Hair follicle dermal papilla cell (primary cell): ENCODE data around the gene L1TD1. TPM values are rescaled to one million over a fixed set of nuclear protein-coding genes. Genes with fewer than 3 reads are reported as not detected.

Source experiments
- total RNA-seq: library from RNA; depleted of rRNA; stranded (reverse); fragments of >200 nt; gene quantifications from 2 replicates; pipeline ENCODE4 v1.2.3, GENCODE V29; 2012

L1TD1 gene, protein sequence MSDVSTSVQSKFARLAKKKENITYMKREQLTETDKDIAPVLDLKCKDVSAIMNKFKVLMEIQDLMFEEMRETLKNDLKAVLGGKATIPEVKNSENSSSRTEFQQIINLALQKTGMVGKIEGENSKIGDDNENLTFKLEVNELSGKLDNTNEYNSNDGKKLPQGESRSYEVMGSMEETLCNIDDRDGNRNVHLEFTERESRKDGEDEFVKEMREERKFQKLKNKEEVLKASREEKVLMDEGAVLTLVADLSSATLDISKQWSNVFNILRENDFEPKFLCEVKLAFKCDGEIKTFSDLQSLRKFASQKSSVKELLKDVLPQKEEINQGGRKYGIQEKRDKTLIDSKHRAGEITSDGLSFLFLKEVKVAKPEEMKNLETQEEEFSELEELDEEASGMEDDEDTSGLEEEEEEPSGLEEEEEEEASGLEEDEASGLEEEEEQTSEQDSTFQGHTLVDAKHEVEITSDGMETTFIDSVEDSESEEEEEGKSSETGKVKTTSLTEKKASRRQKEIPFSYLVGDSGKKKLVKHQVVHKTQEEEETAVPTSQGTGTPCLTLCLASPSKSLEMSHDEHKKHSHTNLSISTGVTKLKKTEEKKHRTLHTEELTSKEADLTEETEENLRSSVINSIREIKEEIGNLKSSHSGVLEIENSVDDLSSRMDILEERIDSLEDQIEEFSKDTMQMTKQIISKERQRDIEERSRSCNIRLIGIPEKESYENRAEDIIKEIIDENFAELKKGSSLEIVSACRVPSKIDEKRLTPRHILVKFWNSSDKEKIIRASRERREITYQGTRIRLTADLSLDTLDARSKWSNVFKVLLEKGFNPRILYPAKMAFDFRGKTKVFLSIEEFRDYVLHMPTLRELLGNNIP
- 0.97 and 1.7 TPM in 2 replicates for total RNA-seq

DNA sequence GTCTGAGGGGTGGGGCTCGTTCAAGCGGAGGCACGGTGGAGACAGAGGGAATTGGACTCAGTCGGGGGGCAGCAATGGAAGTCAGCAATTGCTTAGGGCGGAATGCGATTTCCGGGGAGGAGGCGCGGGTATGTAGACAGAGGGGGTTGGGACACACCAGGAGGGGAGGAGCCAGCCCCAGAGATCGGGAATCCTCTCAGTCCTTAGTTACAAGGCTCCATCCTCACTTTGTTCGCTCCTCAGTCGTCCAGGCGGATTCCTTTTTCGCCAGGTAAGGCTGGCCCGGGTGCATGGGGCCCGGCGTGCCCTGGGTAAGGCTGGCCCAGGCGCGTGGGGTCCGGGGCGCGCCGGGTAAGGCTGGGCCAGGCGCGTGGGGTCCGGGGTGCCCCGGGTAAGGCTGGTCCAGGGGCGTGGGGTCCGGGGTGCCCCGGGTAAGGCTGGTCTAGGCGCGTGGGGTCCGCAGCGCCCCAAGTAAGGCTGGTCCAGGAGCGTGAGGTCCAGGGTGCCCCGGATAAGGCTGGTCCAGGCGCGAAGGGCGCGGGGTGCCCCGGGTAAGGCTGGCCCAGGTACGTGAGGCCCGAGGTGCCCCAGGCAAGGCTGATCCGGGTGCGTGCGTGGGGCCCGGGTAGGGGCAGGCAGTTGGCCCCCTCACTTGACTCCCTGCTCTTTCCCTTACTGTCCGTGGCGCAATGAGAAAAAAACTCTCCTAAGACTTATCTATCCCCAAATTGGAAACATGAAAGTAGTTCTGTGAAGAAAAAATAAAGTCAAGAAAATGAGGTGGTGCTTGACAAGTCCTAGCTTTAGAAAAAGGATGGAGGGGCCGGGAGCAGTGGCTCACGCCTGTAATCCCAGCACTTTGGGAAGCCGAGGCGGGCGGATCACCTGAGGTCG, at the start of gene L1TD1:
Gene L1TD1, plus strand, starts transcription at position 199 of the 894 bp plus-strand sequence. CDS start 11,780 bp downstream, outside the sequence.

Other genes with a start within 250 kb of the L1TD1 start
- gene KANK4, start 124.6 kb downstream of the L1TD1 start, total RNA-seq, result 0.24 and 0.49 TPM in 2 replicates
- 15.3 and 19.5 TPM in 2 replicates for gene USP1, start 242.2 kb downstream of the L1TD1 start, total RNA-seq